ENCODE measurements around the gene GAB2. TPM values are rescaled to one million over a fixed set of nuclear protein-coding genes. Genes with fewer than 3 reads are reported as not detected.

GAB2 gene
- total and polyA plus RNA-seq, 2 of the 13 experiments (the other 11 are each of a cell fraction or from before 2014, with no cell fraction given) = 4.1 to 8.6 TPM

DNA sequence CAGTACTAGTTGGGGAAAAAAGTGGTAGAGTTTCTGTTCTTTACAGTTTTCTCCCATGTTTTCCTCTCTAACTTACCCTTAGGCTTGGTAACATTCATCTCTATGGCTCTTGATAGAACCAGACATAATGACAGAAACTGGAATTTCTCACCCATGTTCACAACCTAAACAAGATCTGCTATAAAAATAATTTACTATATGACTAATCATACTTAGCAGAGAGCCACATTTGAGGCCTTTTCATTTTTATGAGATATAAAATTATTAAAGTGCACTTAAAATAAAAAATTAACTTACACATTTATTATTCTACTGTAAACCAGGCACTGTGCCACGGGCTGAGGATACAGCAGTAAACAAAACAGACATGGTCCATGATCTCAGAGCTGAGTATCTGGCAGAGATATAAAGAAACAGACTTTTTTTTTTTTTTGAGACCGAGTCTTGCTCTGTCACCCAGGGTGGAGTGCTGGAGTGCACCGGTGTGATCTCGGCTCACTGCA lies 98.1 kb downstream of the GAB2 start:
- H3K27me3 ChIP-seq (ENCODE audit: control insufficient read depth in 1 of 2, insufficient read depth in 2 of 2, low read length in 2 of 2) = no peaks in the 10 kb centered on the region
- no peak overlapping the region for H3K4me3 ChIP-seq (replicated peaks in 1 of 3; ENCODE audit: insufficient read depth in 1 of 3, low read depth in 2 of 3, low read length in 3 of 3)
- no peaks in the 10 kb centered on the region for H3K36me3 ChIP-seq (replicated peaks in 1 of 2; ENCODE audit: control insufficient read depth in 1 of 2, insufficient read depth in 2 of 2, low read length in 2 of 2)
- intact Hi-C loops (cut with micrococcal nuclease; ENCODE audit: unreplicated experiment) = no loop called here
- H3K9me3 ChIP-seq (ENCODE audit: low read length) = no peaks in the 10 kb centered on the region
- no TSS peak for BruUV-seq (replicated peaks)
- no peak overlapping the region for H3K4me2 ChIP-seq (ENCODE audit: low read depth, low read length)
- POLR2A ChIA-PET = no interaction called here
- CTCF ChIA-PET (ENCODE audit: low intra/inter-chr PET ratio, low total read pairs) = no interaction called here
- in situ Hi-C loops (cut with HindIII; ENCODE audit: extremely low pct_ligation_motif_present, low pct_unique_long_range_greater_than_20kb) = no loop called here
- no peaks in the 10 kb centered on the region for H3K79me2 ChIP-seq (ENCODE audit: insufficient read depth, low read length)
- FAIRE-seq (no peak), ATAC-seq (no peak), DNase-seq (ENCODE audit: low spot score) (no peak)
- H3K27ac ChIP-seq (ENCODE audit: extremely low read length, insufficient read depth, low read length) = no peak overlapping the region
- no peak overlapping the region for H3K9ac ChIP-seq (ENCODE audit: insufficient read depth, low read depth, low read length)
- no peak overlapping the region for H2AFZ ChIP-seq (ENCODE audit: low read length)
- WGBS (ENCODE audit: low lambda C conversion rate) = 86% methylated on average over 4 of the region's 4 CpGs
- 0 out of 2 replicates have a peak, but pooled peaks cover 10% of the 10 kb centered on the region for H3K4me1 ChIP-seq (ENCODE audit: insufficient read depth, low read length)
- no peaks in the 10 kb centered on the region for H4K20me1 ChIP-seq (ENCODE audit: insufficient read depth, low read length)
- TF ChIP-seq MIER2 (CRISPR knock-in tag; IDR thresholded peaks at IDR 0.05) (no peak), ONECUT2 (CRISPR knock-in tag; IDR thresholded peaks at IDR 0.05) (no peak), ZNF891 (CRISPR knock-in tag; IDR thresholded peaks at IDR 0.05) (no peak), MED1 (CRISPR knock-in tag; IDR thresholded peaks at IDR 0.05) (no peak), GATA4 (IDR thresholded peaks at IDR 0.05; ENCODE audit: borderline replicate concordance, low read depth) (no peak), MXD4 (CRISPR knock-in tag; IDR thresholded peaks at IDR 0.05) (no peak), ZSCAN22 (CRISPR knock-in tag; IDR thresholded peaks at IDR 0.05) (no peak), MBD4 (IDR thresholded peaks at IDR 0.05; ENCODE audit: borderline replicate concordance, low read length) (no peak), ZNF777 (CRISPR knock-in tag; IDR thresholded peaks at IDR 0.05) (no peak), HES4 (CRISPR knock-in tag; IDR thresholded peaks at IDR 0.05; ENCODE audit: borderline replicate concordance) (no peak), SCMH1 (CRISPR knock-in tag; IDR thresholded peaks at IDR 0.05; ENCODE audit: borderline replicate concordance) (no peak)
- TF ChIP-seq, protein P1, sequence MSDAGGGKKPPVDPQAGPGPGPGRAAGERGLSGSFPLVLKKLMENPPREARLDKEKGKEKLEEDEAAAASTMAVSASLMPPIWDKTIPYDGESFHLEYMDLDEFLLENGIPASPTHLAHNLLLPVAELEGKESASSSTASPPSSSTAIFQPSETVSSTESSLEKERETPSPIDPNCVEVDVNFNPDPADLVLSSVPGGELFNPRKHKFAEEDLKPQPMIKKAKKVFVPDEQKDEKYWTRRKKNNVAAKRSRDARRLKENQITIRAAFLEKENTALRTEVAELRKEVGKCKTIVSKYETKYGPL (CRISPR knock-in tag; IDR thresholded peaks at IDR 0.05) = no peak
- TF ChIP-seq, protein P2, sequence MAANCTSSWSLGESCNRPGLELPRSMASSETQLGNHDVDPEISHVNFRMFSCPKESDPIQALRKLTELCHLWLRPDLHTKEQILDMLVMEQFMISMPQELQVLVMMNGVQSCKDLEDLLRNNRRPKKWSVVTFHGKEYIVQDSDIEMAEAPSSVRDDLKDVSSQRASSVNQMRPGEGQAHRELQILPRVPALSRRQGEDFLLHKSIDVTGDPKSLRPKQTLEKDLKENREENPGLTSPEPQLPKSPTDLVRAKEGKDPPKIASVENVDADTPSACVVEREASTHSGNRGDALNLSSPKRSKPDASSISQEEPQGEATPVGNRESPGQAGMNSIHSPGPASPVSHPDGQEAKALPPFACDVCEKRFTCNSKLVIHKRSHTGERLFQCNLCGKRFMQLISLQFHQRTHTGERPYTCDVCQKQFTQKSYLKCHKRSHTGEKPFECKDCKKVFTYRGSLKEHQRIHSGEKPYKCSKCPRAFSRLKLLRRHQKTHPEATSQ (CRISPR knock-in tag; IDR thresholded peaks at IDR 0.05; ENCODE audit: borderline replicate concordance) = no peak
- TF ChIP-seq, protein P3, sequence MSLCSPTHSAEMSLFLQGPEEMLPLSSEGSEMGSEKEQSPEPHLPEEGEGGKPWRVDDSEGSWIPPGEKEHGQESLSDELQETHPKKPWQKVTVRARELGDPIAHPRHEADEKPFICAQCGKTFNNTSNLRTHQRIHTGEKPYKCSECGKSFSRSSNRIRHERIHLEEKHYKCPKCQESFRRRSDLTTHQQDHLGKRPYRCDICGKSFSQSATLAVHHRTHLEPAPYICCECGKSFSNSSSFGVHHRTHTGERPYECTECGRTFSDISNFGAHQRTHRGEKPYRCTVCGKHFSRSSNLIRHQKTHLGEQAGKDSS (CRISPR knock-in tag; IDR thresholded peaks at IDR 0.05; ENCODE audit: borderline replicate concordance, low read depth) = no peak
- TF ChIP-seq, protein P4, sequence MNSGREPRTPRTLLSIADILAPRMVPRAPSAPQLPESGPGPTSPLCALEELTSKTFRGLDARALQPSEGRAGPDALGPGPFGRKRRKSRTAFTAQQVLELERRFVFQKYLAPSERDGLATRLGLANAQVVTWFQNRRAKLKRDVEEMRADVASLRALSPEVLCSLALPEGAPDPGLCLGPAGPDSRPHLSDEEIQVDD (CRISPR knock-in tag; IDR thresholded peaks at IDR 0.05; ENCODE audit: borderline replicate concordance) = no peak
- TF ChIP-seq, protein P5, sequence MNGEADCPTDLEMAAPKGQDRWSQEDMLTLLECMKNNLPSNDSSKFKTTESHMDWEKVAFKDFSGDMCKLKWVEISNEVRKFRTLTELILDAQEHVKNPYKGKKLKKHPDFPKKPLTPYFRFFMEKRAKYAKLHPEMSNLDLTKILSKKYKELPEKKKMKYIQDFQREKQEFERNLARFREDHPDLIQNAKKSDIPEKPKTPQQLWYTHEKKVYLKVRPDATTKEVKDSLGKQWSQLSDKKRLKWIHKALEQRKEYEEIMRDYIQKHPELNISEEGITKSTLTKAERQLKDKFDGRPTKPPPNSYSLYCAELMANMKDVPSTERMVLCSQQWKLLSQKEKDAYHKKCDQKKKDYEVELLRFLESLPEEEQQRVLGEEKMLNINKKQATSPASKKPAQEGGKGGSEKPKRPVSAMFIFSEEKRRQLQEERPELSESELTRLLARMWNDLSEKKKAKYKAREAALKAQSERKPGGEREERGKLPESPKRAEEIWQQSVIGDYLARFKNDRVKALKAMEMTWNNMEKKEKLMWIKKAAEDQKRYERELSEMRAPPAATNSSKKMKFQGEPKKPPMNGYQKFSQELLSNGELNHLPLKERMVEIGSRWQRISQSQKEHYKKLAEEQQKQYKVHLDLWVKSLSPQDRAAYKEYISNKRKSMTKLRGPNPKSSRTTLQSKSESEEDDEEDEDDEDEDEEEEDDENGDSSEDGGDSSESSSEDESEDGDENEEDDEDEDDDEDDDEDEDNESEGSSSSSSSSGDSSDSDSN (CRISPR knock-in tag; IDR thresholded peaks at IDR 0.05) = no peak
- TF ChIP-seq, protein P6, sequence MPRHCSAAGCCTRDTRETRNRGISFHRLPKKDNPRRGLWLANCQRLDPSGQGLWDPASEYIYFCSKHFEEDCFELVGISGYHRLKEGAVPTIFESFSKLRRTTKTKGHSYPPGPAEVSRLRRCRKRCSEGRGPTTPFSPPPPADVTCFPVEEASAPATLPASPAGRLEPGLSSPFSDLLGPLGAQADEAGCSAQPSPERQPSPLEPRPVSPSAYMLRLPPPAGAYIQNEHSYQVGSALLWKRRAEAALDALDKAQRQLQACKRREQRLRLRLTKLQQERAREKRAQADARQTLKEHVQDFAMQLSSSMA (CRISPR knock-in tag; IDR thresholded peaks at IDR 0.05) = no peak
